HCT116 (cell line): ENCODE data around the gene ARHGEF6. TPM values are rescaled to one million over a fixed set of nuclear protein-coding genes. Genes with fewer than 3 reads are reported as not detected.

Experiments used
- ATAC-seq: fragments of 200-7000 bp; cut with Tn5 transposase; 2 replicates; pipeline ENCODE4 v1.9.1; 2020; ENCODE audit warnings: mild to moderate bottlenecking, moderate library complexity
- BruUV-seq: library from RNA; stranded (reverse); fragments of 400-500 nt; replicated peaks from 2 replicates; lab custom pipeline; 2021; lab: Mats Ljungman, UMichigan
- CTCF ChIA-PET: fragments of 300-600 bp; sonication (Branson Sonifier 250); formaldehyde crosslinking; loops from one replicate; lab custom pipeline; 2021; ENCODE audit warnings: antibody characterized with exemption; lab: Charles Lee
- POLR2A ChIA-PET: fragments of 300-600, 350-600 bp; sonication (Branson Sonifier 250); formaldehyde crosslinking; loops from one replicate; lab custom pipeline; 2021; ENCODE audit warnings: antibody characterized with exemption; lab: Charles Lee
- RAD21 ChIA-PET, 2 experiments: fragments of 300-600 bp; sonication (Branson Sonifier 250); formaldehyde crosslinking; loops; one replicate each; lab custom pipeline; 2023; ENCODE audit warnings: low total read pairs in 2 of 2; ENCODE audit not compliant: uncharacterized antibody in 2 of 2, unreplicated experiment in 2 of 2, low non-redundant PET in 1 of 2; lab: Charles Lee
- DNase-seq: peaks from one replicate; pipeline ENCODE4 v3.0.0-alpha.2; 2010; ENCODE audit warnings: low read depth, low spot score
- H2AFZ ChIP-seq: fragments of 200-600 bp; shearing (Covaris generic), sonication (generic); 2 replicates; pipeline ENCODE4 v1.6.1; 2017; ENCODE audit warnings: low read depth, mixed run types, mixed read lengths, antibody characterized with exemption, low read length; ENCODE audit not compliant: poor library complexity, severe bottlenecking
- H3K27ac ChIP-seq: 2 replicates; pipeline ENCODE4 v1.5.1; 2012; ENCODE audit warnings: low read depth, low read length
- H3K27me3 ChIP-seq: fragments of 200-600 bp; sonication (generic); 2 replicates; pipeline ENCODE4 v1.6.1; 2016; ENCODE audit warnings: mixed run types, low read length, mixed read lengths; ENCODE audit not compliant: insufficient read depth
- H3K36me3 ChIP-seq, 2 experiments: fragments of 200-500 bp in 1 of 2; fragments of 200-600 bp in 1 of 2; sonication (Bioruptor generic) in 1 of 2; sonication (generic) in 1 of 2; 2 replicates each; pipeline versions ENCODE4 v1.5.1 to v1.6.1; 2014 to 2016; ENCODE audit warnings: low read length in 2 of 2, inconsistent platforms in 1 of 2, mixed read lengths in 1 of 2, mixed run types in 1 of 2; ENCODE audit not compliant: insufficient read depth in 2 of 2, control insufficient read depth in 1 of 2
- H3K4me1 ChIP-seq, 2 experiments: fragments of 200-600 bp in 1 of 2; sonication (generic) in 1 of 2; 2 replicates each; pipeline versions ENCODE4 v1.5.1 to v1.6.1; 2012 to 2017; ENCODE audit warnings: low read length in 2 of 2, inconsistent platforms in 1 of 2, mild to moderate bottlenecking in 1 of 2, mixed read lengths in 1 of 2, mixed run types in 1 of 2, moderate library complexity in 1 of 2; ENCODE audit not compliant: insufficient read depth in 2 of 2, control insufficient read depth in 1 of 2
- H3K4me2 ChIP-seq: fragments of 200-600 bp; sonication (generic); 2 replicates; pipeline ENCODE4 v1.6.1; 2017; ENCODE audit warnings: mixed run types, low read length, mixed read lengths
- H3K4me3 ChIP-seq, 2 experiments: fragments of 200-600 bp in 1 of 2; sonication (generic) in 1 of 2; replicated peaks in 1 of 2; 2 replicates each; pipeline ENCODE4 v1.5.1; 2011 to 2016; ENCODE audit warnings: low read length in 2 of 2, control low read depth in 1 of 2, low read depth in 1 of 2, mild to moderate bottlenecking in 1 of 2, mixed read lengths in 1 of 2, mixed run types in 1 of 2
- H3K79me2 ChIP-seq: fragments of 200-600 bp; sonication (generic); 2 replicates; pipeline ENCODE4 v1.6.1; 2017; ENCODE audit warnings: mild to moderate bottlenecking, mixed run types, low read length, moderate library complexity, mixed read lengths; ENCODE audit not compliant: insufficient read depth
- H3K9ac ChIP-seq: fragments of 200-600 bp; sonication (generic); 2 replicates; pipeline ENCODE4 v1.6.1; 2016; ENCODE audit warnings: low read length, mixed read lengths
- H3K9me2 ChIP-seq: fragments of 200-600 bp; sonication (generic), shearing (Covaris generic); 2 replicates; pipeline ENCODE4 v1.6.1; 2017; ENCODE audit warnings: mixed run types, mild to moderate bottlenecking, moderate library complexity; ENCODE audit not compliant: insufficient read depth
- H3K9me3 ChIP-seq, 2 experiments: fragments of 200-500 bp in 1 of 2; fragments of 200-600 bp in 1 of 2; sonication (Bioruptor generic) in 1 of 2; sonication (generic) in 1 of 2; 2 replicates each; pipeline ENCODE4 v1.6.1; 2014 to 2017; ENCODE audit warnings: low read length in 2 of 2, mixed read lengths in 2 of 2, inconsistent platforms in 1 of 2, low read depth in 1 of 2, mild to moderate bottlenecking in 1 of 2, mixed run types in 1 of 2, moderate library complexity in 1 of 2; ENCODE audit not compliant: control insufficient read depth in 1 of 2, insufficient read depth in 1 of 2
- H4K20me1 ChIP-seq: fragments of 200-600 bp; sonication (generic), shearing (Covaris generic); 2 replicates; pipeline ENCODE4 v1.6.1; 2017; ENCODE audit warnings: mixed run types, mild to moderate bottlenecking, moderate library complexity; ENCODE audit not compliant: insufficient read depth
- CBX3 ChIP-seq: IDR thresholded peaks from 2 replicates; pipeline ENCODE4 v1.6.1; 2012; ENCODE audit warnings: low read depth
- EGR1 ChIP-seq: IDR thresholded peaks from 2 replicates; pipeline ENCODE4 v1.6.1; 2012; ENCODE audit warnings: low read depth
- EZH2 ChIP-seq: fragments of 200-600 bp; sonication (generic); IDR thresholded peaks from 2 replicates; pipeline ENCODE4 v1.6.1; 2017; ENCODE audit warnings: antibody characterized with exemption, mixed run types
- EZH2phosphoT487 ChIP-seq: fragments of 200-600 bp; IDR thresholded peaks from 2 replicates; pipeline ENCODE4 v1.6.1; 2018; ENCODE audit warnings: antibody characterized with exemption, borderline replicate concordance
- JUND ChIP-seq: IDR thresholded peaks from 2 replicates; pipeline ENCODE4 v1.6.1; 2012
- POLR2A ChIP-seq: IDR thresholded peaks from 2 replicates; pipeline ENCODE4 v1.7.0; 2011; ENCODE audit warnings: borderline replicate concordance; ENCODE audit not compliant: insufficient read depth, insufficient read length; ENCODE audit errors: extremely low read depth
- POLR2AphosphoS5 ChIP-seq: IDR thresholded peaks from 2 replicates; pipeline ENCODE4 v1.6.1; 2011; ENCODE audit warnings: mild to moderate bottlenecking, low read depth, low read length, moderate library complexity
- SIN3A ChIP-seq: IDR thresholded peaks from 2 replicates; pipeline ENCODE4 v1.6.1; 2012; ENCODE audit warnings: low read depth
- SP1 ChIP-seq: IDR thresholded peaks from 2 replicates; pipeline ENCODE4 v1.6.1; 2012; ENCODE audit warnings: low read depth
- SRF ChIP-seq: IDR thresholded peaks from 2 replicates; pipeline ENCODE4 v1.6.1; 2012; ENCODE audit warnings: low read depth
- YY1 ChIP-seq: IDR thresholded peaks from 2 replicates; pipeline ENCODE4 v1.6.1; 2011; ENCODE audit warnings: low read length, low read depth, moderate library complexity, mild to moderate bottlenecking; ENCODE audit not compliant: insufficient replicate concordance; ENCODE audit errors: extremely low read depth
- ZNF274 ChIP-seq: fragments of 200-500 bp; sonication (Bioruptor generic); IDR thresholded peaks from 2 replicates; pipeline ENCODE4 v1.6.1; 2014; ENCODE audit warnings: mild to moderate bottlenecking, low read depth, low read length, inconsistent platforms
- intact Hi-C: fragments of 100-400 bp; cut with micrococcal nuclease; formaldehyde crosslinking; loops from 2 replicates; pipeline ENCODE4 v1.10.0; 2022
- total RNA-seq: library from RNA; stranded (reverse); gene quantifications from one replicate; pipeline ENCODE4 v1.2.1, GENCODE V29; 2021; ENCODE audit not compliant: unreplicated experiment
- TF ChIP-seq, protein P1 (sequence below): IDR thresholded peaks from 2 replicates; pipeline ENCODE4 v1.6.1; 2012; ENCODE audit warnings: low read depth
- TF ChIP-seq, protein P2 (sequence below): IDR thresholded peaks from 2 replicates; pipeline ENCODE4 v1.6.1; 2012
- TF ChIP-seq, protein P3 (sequence below): IDR thresholded peaks from 2 replicates; pipeline ENCODE4 v1.6.1; 2011; ENCODE audit warnings: mild to moderate bottlenecking, low read length, moderate library complexity; ENCODE audit not compliant: insufficient replicate concordance; ENCODE audit errors: extremely low read depth

Gene ARHGEF6
- total RNA-seq, 1 experiment from 2014 or later, result 1.9 TPM

DNA sequence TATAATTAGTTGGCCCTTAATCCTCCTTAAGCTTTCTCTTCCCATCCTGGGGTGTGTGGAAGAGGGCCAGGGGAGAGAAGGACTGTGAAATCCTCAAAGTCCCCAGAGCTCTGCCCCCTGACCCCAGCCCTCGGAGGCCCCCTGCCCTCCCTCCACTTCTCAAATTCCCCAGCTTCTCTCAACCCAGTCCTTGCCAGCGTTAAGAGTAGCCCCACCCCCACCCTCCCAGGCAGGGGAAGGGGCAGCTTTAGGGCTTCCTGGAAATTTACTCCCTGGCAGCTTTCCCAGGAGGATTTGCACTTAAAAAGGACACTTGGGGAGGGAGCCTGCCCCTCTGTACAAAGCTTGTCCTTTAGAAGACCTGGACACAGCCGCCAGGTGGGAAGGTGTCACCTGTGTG is 144.6 kb downstream of the ARHGEF6 start (continued):
- TF ChIP-seq, protein P1, sequence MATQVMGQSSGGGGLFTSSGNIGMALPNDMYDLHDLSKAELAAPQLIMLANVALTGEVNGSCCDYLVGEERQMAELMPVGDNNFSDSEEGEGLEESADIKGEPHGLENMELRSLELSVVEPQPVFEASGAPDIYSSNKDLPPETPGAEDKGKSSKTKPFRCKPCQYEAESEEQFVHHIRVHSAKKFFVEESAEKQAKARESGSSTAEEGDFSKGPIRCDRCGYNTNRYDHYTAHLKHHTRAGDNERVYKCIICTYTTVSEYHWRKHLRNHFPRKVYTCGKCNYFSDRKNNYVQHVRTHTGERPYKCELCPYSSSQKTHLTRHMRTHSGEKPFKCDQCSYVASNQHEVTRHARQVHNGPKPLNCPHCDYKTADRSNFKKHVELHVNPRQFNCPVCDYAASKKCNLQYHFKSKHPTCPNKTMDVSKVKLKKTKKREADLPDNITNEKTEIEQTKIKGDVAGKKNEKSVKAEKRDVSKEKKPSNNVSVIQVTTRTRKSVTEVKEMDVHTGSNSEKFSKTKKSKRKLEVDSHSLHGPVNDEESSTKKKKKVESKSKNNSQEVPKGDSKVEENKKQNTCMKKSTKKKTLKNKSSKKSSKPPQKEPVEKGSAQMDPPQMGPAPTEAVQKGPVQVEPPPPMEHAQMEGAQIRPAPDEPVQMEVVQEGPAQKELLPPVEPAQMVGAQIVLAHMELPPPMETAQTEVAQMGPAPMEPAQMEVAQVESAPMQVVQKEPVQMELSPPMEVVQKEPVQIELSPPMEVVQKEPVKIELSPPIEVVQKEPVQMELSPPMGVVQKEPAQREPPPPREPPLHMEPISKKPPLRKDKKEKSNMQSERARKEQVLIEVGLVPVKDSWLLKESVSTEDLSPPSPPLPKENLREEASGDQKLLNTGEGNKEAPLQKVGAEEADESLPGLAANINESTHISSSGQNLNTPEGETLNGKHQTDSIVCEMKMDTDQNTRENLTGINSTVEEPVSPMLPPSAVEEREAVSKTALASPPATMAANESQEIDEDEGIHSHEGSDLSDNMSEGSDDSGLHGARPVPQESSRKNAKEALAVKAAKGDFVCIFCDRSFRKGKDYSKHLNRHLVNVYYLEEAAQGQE, result no peak
- TF ChIP-seq POLR2AphosphoS5 (no peak), EGR1 (no peak), EZH2 (no peak), SP1 (no peak), SRF (no peak), CBX3 (no peak)
- TF ChIP-seq, protein P2, sequence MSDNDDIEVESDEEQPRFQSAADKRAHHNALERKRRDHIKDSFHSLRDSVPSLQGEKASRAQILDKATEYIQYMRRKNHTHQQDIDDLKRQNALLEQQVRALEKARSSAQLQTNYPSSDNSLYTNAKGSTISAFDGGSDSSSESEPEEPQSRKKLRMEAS, result no peak

DNA sequence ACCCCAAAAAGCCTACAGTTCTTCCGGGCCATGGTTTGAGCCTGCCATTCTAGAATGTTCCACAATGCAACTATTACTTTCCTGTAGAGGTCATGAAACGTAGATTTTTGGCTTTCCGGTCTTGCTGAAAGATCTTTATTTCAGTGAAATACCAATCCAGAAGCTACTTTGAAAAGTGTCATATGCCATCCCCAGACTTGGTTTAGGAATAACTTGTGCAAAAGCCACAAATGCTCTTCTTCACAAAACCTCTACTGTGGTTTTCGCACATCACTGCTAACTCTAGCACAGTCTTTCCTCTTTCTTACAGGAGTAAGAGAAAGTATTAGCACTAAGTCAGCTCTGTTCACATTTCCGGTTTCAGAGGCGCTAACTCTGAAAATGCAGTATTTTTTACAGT is 145.5 kb downstream of the ARHGEF6 start:
- intact Hi-C loops, result no loop called here
- Histone ChIP-seq H3K9me2 (no peaks in the 10 kb centered on the region), H3K36me3 (no peaks in the 10 kb centered on the region), H3K27me3 (no peaks in the 10 kb centered on the region; the same call in 1 of the 2 replicates), H4K20me1 (no peaks in the 10 kb centered on the region), H2AFZ (no peak overlapping the region), H3K9me3 (no peaks in the 10 kb centered on the region), H3K4me3 (no peak overlapping the region), H3K9ac (no peak overlapping the region), H3K4me2 (no peak overlapping the region), H3K27ac (no peak overlapping the region), H3K4me1 (no peaks in the 10 kb centered on the region), H3K79me2 (no peaks in the 10 kb centered on the region)
- ATAC-seq (no peak), DNase-seq (no peak)
- ChIA-PET POLR2A (no interaction called here), RAD21 (no interaction called here), CTCF (no interaction called here)
- no TSS peak for BruUV-seq
- TF ChIP-seq POLR2A, result no peak
- TF ChIP-seq EZH2phosphoT487, result no peak
- no peak for TF ChIP-seq SIN3A
- no peak for TF ChIP-seq CBX3
- TF ChIP-seq, protein P3, sequence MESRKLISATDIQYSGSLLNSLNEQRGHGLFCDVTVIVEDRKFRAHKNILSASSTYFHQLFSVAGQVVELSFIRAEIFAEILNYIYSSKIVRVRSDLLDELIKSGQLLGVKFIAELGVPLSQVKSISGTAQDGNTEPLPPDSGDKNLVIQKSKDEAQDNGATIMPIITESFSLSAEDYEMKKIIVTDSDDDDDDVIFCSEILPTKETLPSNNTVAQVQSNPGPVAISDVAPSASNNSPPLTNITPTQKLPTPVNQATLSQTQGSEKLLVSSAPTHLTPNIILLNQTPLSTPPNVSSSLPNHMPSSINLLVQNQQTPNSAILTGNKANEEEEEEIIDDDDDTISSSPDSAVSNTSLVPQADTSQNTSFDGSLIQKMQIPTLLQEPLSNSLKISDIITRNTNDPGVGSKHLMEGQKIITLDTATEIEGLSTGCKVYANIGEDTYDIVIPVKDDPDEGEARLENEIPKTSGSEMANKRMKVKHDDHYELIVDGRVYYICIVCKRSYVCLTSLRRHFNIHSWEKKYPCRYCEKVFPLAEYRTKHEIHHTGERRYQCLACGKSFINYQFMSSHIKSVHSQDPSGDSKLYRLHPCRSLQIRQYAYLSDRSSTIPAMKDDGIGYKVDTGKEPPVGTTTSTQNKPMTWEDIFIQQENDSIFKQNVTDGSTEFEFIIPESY, result no peak
- TF ChIP-seq JUND, result no peak
- no peak for TF ChIP-seq EZH2
- TF ChIP-seq, protein P1, result no peak
- TF ChIP-seq ZNF274, result no peak
- no peak for TF ChIP-seq YY1
